Stimulated activated CD4-positive, alpha-beta T cell treated with anti-CD3 and anti-CD28 coated beads, Interleukin-12 subunit alpha, Interleukin-12 subunit beta, amount 100 ng/mL, for 48 hours (primary cell): ENCODE measurements around the gene PHOSPHO1.
"Not testable (repeated sequence)": the region's sequence is repeated elsewhere in the genome, so short reads cannot be mapped to it uniquely, and the experiment has no call there.

ENCODE experiments used
- DNase-seq, 3 donors: peaks; one replicate each; pipeline ENCODE4 v3.0.0-alpha.2; 2020; ENCODE audit warnings: low read depth in 2 of 3, low spot score in 1 of 3

The PHOSPHO1 gene, protein sequence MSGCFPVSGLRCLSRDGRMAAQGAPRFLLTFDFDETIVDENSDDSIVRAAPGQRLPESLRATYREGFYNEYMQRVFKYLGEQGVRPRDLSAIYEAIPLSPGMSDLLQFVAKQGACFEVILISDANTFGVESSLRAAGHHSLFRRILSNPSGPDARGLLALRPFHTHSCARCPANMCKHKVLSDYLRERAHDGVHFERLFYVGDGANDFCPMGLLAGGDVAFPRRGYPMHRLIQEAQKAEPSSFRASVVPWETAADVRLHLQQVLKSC

GRCh38 chr17:49230636-49231562, at the start of gene PHOSPHO1:
Gene PHOSPHO1 (minus strand): TSS chr17:49230787. CDS start chr17:49226691, 4,096 bp downstream.
- DNase-seq = peak; percentile 65 to 84 (median 71)

- DNase-seq = no peak
Observed at GRCh38 chr17:49280061-49280460, 49.5 kb upstream of the PHOSPHO1 start.

GRCh38 chr17:49279263-49280015, 48.9 kb upstream of the PHOSPHO1 start:
- DNase-seq = not testable (repeated sequence)

- DNase-seq = no peak
Observed at GRCh38 chr17:49278076-49278475, 47.5 kb upstream of the PHOSPHO1 start.

DNA sequence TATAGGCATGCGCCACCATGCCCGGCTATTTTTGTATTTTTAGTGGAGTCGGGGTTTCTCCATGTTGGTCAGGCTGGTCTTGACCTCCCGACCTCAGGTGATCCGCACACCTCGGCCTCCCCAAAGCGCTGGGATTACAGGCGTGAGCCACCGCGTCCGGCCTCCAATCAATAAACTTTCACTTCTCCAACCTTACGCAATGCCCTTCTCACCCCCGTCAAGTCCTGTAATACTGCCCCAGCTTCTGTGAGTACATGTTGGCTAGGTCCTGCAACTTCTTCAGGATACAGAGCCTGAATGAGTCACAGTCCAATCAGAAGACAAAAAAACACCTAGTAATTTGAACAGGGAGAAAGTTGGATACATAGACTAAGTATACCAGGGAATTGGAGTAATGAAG, 47.1 kb upstream of the PHOSPHO1 start:
- no peak for DNase-seq

- not testable (repeated sequence) for DNase-seq
Observed at GRCh38 chr17:49275981-49276380, 45.4 kb upstream of the PHOSPHO1 start.

DNA sequence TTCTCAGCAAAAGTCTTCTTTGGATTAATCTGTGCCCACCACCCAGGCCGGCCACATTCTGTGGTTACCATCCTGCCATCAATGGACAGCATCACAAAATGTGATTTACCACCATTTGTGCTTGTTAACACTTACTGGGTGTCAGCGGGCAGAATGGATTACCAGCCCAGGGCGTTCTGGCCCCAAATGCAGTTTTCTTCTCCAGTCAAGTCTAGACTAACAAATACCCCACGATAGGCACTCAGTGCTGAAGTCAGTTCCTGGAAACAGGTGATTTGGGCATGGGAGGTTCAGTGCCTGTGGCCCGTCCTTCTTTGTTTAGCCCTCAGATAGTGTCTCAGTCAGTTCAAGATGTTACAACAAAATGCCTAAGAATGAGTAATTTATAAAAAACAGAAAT, 38.8 kb upstream of the PHOSPHO1 start:
- no peak for DNase-seq

DNA sequence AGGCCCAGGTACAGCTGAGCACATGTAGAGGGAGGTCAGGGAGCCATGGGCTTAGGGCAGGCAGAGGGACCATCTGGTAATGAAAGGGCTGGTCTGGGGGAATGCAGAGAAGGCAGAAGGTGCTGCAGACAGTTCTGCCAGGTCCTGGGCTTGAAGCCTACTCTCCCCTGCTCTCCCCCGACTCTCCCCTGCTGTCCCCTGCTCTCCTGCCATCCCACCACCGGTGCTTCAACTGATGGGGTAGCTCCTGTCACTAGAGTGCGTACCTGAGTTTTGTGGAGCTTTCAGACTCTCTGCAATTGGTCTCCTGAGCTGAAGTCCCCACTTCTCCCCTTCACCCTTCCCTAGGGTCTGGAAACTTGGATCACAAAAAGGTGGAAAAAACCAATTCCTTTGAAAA, 37.3 kb upstream of the PHOSPHO1 start:
- no peak for DNase-seq

DNA sequence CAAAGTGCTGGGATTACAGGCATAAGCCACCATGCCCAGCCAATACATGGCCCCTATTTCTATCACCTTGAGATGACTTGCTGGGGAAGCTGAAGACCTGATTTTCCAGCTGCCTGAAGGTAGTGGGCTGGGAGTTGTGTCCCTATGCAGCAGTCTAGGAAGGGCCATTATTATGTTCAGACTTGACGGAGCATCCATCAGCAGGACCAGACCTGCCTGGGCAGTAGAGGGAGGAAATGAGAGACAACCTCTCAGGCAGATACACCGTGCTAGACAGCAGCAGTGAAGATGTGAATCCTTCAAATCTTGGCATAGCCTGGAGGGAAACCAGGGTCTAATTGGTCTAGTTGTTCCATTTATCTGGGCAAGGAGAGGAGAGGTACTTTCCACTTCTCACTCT, 35.6 kb upstream of the PHOSPHO1 start:
- no peak for DNase-seq

DNA sequence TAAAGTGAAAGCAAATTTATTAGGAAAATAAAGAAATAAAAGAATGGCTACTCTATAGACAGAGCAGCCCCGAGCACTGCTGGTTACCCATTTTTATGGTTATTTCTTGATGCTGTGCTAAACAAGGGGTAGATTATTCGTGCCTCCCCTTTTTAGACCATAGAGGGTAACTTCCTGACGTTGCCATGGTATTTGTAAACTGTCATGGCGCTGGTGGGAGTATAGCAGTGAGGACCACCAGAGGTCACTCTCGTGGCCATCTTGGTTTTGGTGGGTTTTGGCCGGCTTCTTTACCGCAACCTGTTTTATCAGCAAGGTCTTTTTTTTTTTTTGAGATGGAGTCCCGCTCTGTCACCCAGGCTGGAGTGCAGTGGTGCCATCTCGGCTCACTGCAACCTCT, 31.0 kb upstream of the PHOSPHO1 start:
- DNase-seq = not testable (repeated sequence)

DNA sequence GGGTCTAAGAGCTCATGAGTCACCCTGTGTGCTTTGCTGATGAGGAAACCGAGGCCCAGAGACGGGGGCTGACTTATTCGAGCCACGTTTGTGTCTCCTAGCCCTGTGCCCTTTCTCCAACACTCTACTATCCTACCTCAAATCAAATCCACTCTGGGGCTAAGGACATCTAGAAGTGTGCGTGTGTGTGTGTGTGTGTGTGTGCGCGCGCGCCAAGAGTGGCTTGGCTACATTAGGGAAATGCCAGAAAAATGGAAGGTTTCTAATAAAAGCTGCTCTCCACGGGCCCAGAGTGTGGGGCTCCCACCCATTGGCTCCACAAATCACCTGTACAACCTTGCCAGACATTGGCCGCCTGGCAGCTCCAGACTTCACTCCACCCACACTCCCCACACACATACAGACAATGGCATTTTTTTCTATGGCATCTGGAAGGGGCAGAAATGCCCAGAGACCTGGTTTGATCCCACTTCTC, 30.3 kb upstream of the PHOSPHO1 start:
- DNase-seq = peak in 1 of 3 donors; percentile 34

- DNase-seq = peak; percentile 19 to 31 (median 24)
Observed at GRCh38 chr17:49260011-49260816, 29.6 kb upstream of the PHOSPHO1 start.

DNA sequence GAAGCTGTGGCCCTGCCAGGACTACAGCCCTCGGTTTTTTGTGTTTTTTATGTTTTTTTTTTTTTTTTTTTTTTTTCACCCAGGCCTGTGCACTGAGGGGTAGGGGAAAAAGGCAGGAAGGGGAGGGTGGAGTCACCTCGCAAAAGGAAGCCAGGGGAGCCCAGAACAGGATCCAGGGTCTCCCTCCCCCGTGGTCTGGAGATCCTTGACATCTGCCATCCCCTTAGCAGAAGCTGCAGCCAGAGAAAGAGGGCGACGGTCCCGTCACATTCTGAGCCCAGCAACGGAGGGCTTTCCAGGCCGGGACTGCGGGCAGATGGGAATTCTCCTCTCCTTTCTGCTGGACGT, 29.1 kb upstream of the PHOSPHO1 start:
- no peak for DNase-seq

DNA sequence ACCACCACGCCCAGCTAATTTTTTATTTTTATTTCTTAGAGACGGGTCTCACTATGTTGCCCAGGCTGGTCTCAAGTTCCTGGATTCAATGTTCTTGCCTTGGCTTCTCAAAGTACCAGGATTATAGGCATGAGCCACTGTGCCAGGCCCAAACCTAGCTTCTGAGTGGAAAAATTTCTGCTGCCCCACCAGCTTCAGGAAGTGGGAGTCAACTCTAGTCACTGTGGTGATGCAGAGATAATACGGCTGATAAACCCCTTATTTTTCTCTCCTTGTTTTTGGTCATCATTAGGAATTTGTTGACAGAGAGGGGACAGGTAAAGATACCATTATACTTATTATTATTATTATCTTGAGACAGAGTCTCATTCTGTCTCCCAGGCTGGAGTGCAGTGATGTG, 27.8 kb upstream of the PHOSPHO1 start:
- no peak for DNase-seq

DNA sequence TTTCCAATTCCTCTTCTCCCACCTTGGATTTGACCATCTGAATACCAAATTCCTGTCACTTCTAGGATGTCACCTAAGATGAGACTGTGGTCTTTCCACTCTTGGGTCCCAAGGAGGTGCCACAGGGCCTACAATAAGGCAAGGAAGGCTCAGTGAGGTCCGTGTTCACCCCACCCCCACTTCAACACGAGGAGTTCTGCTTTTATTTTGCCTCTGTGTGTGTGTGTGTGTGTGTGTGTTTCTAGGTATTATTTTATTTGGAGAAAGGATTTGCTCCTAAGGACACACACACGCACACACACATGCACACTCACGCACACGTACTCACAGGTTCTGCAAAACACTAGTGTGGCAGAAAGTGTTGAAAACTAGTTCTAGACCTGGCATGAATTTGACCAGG, 24.5 kb upstream of the PHOSPHO1 start:
- DNase-seq = no peak

- no peak for DNase-seq
Observed at GRCh38 chr17:49254066-49254465, 23.5 kb upstream of the PHOSPHO1 start.

- no peak for DNase-seq
Observed at GRCh38 chr17:49252148-49252695, 21.6 kb upstream of the PHOSPHO1 start.

- no peak for DNase-seq
Observed at GRCh38 chr17:49249890-49250522, 19.4 kb upstream of the PHOSPHO1 start.

GRCh38 chr17:49249292-49249794, 18.8 kb upstream of the PHOSPHO1 start:
- DNase-seq = no peak

GRCh38 chr17:49247944-49248343, 17.4 kb upstream of the PHOSPHO1 start:
- no peak for DNase-seq
